HG03025 (cell line): Measurements from ENCODE around the gene CREG2.
"Not testable (repeated sequence)": the region's sequence is repeated elsewhere in the genome, so short reads cannot be mapped to it uniquely, and the experiment has no call there.

Source experiments
- ATAC-seq: cut with Tn5 transposase; IDR thresholded peaks from one replicate; pipeline ENCODE4 v1.9.1; 2021; ENCODE audit warnings: mild to moderate bottlenecking, moderate library complexity; ENCODE audit not compliant: unreplicated experiment, low FRiP score

CREG2 gene

DNA sequence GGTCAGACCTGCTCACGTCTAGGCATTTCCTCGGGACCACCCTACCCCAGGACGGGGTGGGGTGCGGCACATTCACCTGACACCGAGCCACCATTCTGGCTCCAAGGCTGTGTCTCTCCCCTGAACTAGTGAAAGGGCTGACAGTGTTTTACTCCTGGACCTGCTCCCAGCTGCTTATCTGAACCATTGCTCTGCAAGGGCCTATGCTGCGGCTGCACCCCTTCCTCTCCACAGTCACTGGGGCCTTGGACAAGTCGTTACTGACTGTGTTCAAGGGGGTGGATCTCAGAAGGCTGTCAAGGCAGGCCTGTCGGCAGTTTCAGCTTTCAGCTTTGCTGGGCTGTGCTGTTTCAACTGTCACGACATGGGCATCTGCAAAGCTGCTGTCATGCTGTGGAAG is 11.7 kb downstream of the CREG2 start:
- ATAC-seq, result no peak

DNA sequence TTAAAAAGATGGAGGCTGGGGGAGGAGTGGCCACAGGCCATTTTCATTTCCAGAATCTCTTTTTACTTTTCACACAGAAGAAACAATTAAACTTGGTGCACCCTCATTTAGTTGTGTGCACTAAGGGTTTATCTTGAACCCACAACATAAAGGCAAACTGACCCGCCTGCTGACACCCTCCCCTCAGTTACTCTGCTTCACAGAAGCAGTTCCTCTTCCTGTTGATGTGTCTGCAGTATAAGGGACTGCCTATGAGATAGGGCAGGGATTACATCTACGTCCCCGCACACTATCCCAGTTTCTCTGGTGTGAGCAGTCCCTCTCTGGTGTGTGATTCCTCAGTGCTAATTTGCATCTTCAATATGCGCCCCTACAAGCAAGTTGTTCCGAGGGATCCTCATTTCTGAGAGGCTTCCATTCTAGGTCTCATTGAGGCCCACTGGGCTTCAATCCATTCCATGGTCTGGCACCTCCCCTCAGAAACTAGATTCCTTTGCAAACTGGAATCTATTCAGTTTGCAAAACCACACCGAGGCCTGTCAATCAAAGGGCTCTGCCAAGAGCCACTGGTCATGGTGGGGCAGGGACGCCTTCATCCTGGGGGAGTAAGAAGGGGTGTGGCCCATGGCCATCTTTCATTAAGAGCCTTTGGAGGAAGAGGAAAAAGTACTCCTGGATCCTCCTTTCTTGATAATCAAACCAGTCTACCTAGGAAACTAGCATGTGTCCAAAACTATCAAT is 12.3 kb downstream of the CREG2 start:
- no peak for ATAC-seq

DNA sequence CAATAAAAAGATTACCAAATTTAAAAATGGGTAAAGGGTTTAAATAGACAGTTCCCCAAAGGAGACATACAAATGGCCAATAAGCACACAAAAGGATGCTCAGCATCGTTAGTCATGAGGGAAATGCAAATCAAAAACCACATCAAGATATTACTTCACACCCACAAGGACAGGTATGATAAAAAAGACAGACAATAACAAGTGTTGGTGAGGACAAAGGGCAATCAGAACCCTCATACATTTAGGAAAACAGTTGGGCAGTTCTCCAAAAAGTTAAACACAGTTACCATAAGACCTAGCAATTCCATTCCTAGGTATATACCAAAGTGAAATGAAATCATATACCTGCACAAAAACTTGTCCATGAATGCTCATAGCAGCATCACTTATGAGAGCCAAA is 14.5 kb downstream of the CREG2 start:
- no peak for ATAC-seq

DNA sequence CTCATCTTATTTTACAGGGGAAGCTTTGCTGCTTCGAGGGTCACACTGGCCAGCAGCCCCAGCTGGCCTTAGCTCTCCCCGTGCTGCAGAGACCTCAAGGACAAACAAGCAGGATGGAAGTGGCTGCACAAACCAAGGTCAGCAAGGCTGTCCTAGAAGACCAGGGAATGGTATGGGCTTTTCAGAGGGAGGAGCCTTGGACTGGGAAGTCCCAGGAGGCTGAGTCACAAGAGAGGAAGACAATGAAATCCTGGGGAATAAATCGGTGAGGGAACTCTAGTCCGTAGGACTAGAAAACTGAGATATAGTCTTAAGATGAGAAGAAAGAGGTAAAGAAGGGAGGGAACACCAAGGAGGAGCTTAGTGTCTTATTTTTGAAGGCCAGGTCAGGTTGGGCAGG is 15.7 kb downstream of the CREG2 start:
- no peak for ATAC-seq

DNA sequence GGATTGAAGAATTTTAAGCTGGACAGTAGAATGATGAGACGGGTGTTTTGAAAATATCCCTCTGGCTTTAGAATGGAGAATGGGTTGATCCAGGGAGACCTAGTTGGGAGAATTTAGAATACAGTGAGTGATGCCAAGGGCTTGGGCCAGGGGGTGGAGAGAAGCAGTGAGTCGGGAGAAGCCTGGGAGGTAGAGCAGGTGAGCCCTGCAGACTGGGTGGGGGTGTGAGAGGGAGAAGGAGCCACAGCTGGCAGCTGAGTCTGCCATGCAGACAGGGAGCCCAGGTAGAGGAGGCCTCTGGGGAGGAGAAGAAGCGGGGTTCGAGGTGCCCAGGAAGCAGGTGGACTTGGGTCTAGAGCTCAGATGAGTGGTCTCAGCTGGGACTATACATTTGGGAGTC is 18.2 kb downstream of the CREG2 start:
- ATAC-seq, result no peak

DNA sequence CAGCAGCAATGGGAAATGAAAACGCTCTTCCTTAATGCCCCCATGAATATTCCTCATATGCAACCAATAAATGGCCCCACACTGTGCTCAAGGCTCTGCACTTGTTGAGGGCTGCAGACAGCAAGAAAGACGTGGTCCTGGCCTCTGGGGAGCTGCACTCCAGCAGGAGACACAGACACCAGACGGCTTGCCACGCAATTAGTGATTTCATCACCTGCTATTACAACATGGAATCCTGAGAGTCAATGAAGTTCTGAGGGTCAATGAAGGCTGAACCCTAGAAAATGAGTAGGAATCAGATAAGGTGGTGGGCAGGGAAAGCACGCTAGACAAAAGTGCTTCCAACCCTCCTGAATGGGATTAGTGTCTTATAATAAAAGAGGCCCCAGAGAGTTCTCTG is 18.9 kb downstream of the CREG2 start:
- no peak for ATAC-seq

DNA sequence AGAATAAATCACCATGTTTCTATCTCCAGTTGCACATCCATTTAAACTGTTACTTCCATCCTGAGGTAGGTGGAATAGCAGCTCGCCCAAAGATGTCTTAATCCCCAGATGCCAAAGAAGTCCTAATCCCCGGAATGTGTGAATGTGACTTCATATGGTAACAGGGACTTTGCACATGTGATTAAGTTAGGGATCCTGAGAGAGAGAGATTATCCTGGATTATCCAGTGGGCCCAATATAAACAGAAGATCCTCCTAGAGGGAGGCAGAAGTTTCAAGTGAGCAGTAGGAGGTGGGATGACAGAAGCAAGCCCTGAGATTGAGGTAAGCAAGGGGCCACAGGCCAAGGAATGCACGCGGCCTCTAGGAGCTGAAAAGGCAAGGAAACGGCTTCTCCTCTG is 19.8 kb downstream of the CREG2 start:
- no peak for ATAC-seq

DNA sequence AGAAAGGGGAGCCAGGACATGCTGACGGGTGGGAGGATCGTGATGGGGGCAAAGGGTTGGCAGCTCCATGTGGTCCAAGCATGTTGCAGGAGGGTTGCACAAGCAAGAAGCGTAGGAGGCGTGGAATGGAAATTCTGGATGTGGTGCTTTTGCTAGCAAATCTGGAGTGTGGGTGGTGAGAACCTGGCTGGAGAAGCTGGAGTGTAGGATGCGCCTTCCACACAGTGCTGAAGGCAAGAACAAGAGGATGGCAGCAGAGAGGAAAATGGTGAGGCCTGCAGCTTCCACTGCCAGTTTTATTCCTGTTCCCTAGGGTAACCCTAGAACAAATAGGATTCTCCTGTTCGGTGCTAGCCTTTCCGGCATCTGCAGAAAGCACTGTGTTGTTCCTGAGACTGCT is 22.4 kb downstream of the CREG2 start:
- ATAC-seq, result no peak

DNA sequence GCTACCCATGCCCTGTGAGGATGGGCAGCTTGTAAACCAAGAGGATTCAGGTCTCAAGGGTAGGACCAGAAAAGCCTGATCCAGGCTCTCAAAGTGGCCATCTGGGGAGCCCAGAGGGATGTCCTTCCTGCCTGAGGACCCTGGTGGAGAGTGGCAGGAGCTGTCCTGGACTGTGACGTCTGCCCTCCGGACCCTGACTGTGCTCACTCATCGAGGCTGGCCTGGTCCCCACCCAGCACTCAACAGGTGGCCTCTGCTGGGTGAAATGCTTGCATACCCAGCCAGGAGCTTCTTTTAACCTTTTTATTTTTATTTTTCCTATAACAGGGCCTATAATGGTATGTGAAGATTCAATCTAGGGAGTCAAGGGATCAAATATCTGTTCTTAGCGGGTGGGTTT is 24.5 kb downstream of the CREG2 start:
- ATAC-seq, result no peak

DNA sequence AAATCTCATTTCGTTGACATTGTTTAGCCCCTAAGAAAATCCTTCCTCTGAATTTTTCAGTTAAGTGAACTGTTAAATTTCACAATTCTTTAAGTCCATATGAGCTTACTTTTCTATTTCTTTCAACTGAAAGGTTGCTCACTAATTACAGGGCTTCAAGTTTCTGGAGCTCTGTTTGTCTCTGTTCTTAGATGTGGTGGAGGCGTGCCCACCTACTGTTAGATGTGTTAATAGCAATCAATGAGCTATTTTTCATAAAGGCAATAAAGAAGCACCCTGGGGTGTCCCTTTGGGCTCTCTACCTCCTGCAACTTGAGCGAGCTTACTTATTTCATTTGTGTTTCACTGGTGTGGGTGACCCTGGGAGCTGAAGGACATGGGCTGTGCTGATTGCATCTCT is 25.0 kb downstream of the CREG2 start:
- ATAC-seq, result no peak

DNA sequence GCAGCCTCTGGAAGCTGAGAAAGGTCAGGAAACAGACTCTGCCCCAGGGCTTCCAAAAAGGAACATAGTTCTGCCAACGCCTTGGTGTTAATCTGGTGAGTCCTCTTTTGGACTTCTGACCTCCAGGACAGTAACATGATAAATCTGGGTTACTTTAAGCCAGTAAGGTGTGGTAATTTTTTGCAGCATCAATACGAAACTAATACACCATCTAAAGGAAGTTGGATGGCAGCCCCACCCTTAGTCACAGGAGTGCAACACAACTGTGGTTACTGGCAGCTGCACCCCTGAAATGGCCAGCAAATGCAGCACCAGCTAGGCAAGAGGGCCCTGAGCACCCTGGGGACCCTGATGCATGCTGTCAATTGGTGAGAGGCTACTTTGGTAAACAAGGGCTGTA is 25.8 kb downstream of the CREG2 start:
- ATAC-seq, result peak; percentile 71

DNA sequence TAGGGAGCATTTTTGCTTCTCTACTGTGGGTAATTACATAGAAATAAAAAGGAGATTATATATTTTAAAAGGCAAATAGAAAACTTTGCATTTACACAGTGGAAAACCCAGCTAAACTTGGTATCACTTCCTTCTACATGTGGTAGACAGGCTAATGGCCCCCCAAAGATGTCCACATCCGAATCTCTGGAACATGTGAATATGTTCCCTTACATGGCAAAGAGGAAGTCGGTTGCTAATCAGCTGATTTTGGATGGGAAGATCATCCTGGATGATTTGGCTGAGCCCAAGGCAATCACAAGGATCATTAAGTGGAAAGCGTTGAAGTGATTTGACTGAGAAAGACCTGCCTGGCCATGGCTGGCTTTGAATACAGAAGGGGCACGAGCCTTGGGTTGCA is 26.2 kb downstream of the CREG2 start:
- no peak for ATAC-seq

DNA sequence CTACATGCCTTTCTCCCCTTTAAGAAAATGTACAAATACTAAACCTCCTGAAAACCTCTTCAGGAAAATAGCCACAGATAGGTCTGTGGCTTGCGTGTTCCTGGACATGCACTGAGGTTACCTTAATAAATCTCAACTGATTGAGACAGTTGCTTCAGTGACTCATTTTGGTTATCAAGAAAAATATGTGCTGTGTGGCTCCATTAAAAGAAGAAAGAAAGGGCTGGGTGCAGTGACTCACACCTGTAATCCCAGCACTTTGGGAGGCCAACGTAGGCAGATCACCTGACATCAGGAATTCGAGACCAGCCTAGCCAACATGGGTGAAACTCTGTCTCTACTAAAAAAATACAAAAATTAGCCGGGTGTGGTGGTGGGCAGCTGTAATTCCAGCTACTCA is 27.1 kb downstream of the CREG2 start:
- ATAC-seq, result no peak

DNA sequence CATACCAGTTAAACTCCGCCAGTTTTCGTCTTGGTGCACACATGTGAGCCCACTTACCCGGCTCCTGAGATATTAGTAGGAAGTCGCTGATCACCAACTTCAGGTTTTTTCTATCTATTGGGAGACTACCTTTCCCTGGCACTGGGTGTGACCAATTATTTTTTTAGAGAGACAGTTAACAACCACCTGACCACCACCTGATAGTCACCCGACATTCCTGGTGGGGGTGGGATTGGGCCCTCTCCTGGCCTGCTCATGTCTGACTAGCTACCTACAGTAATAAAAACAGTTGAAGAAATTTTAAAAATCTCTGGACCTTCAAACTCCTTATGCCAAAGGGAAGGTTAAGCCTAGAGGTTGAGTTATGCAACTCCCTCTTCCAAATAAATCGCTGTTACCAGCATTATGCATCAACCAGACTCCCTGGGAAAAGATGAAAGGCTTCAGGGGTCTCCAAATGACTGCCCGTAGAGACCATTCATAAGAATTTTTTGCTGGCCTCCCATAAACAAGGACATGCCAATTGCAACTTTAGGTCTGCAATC is 27.8 kb downstream of the CREG2 start:
- ATAC-seq, result no peak

DNA sequence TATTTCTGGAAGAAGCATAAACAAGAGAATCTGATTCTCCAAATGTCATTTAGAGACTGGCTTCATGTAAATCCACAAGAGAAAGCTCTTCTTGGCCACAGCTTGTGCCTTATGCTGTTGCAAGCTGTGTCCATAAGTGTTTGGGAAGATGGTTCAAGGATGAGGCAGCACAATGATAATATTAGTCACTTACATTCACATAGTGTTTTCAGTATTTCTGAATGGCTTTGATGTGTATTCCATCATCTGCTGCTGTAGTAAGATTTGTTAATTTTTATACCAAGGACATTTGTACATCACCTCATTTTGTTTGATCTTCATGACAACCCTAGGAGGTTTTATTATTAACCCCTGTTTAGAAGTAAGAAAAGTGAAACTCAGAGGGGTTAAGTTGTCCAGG is 29.9 kb downstream of the CREG2 start:
- no peak for ATAC-seq

DNA sequence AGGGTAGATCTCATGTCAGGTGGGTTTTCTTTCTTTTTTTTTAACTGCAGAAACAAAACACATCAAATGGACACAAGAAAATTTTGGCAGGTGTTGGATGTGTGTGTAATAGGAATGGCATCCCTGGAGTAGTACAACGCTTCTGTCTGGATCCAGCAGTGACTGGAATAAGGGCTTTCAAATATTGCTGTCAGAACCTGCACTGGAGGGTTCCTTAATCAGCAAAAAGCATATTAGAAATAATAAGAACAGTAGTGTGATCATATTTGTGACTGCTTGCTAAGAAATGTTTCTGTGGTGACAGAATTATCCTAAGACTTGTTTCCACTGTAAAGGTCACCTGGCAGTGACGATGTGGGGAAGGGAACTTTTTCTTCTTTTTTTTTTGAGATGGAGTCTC is 30.8 kb downstream of the CREG2 start:
- ATAC-seq, result no peak

DNA sequence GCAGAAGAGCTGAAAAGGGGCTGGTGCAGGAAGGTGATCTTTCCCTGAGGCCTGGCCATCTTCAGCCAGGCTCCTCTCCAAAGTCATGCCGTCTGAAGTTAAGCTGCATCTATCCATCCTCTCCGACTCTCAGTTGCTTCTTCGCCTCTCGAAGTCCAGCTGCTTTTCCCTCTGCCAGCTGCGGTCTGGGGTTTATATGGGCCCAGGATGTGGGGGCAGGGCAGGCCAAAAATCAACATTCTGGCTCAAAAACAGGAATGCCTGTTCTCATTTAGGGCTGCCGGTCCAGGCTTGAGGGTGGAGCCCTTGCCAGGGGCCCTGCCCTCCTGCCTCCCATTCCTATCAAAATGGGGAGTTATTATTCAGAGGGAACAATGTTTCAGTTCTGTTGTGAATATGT is 31.2 kb downstream of the CREG2 start:
- no peak for ATAC-seq

DNA sequence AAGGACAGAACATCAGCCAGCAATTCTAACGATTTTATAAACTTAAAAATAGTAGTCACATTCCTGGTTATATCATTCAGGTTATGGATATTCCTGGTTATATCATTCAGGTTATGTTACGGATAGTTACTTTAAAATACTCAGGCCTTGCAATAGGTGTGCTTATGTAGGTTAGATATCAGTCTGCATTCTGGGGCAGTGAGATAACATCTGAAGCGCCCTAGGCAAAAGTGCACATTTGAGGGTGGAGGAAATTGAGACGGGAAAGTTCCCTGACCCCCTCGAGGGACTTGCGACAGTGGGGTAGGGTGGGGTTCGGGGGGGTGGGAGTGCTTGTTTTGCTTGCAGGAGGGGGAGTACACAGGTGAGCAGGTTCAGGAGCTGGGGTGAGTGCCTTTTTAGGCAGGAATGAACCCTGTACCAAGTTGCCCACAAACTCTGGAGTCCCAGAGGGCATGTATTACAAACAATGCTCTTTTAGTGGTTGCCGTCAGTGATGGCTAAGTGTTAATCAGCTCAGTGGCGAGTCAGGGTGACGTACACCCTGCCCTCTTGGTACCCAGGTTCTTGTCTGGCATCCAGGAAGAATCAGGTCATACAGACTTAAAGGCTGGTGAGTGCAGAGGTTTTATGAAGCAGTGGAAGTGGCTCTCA is 31.8 kb downstream of the CREG2 start:
- ATAC-seq, result no peak

DNA sequence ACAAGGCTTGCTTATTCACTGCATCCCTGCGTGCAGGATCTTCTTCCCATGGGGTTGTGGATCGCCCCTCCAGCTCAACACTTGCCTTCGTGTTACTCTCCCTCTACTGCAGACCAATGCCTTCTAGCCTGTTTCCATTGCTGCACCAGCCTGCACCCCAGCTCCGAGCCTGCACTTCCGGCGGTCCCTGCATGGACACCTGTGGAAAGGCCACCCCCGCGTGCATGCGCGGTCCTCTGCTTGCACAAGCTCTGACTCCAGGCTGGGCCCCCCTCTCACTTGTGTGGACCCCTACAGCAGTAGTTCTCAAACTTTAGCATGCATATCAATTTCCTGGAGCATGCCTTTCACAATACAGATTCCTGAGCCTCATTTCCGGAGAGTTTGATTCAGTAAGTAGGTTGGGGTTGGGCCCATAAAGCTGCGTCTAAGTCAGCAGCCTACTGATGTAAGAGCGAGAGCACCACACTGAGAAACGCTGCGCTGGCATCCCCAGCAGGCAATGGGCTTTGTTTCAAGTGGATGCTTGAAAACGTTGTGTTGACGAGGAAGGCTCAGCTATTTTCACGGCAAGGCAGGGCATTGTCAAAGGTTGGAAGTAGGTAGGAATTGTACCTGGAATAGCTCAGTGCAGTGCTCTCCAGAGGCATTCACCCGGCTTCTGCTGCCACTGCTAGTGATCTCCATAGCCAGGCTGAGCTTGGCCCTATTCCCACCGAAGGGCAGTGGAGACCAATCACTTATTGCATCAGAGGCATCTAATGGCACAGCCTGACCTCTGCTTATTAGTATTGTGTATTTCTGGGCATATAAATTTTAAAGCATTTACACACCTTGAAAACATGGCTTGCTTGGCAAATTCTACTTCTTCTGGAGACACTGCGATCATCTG is 32.6 kb downstream of the CREG2 start:
- ATAC-seq, result no peak

DNA sequence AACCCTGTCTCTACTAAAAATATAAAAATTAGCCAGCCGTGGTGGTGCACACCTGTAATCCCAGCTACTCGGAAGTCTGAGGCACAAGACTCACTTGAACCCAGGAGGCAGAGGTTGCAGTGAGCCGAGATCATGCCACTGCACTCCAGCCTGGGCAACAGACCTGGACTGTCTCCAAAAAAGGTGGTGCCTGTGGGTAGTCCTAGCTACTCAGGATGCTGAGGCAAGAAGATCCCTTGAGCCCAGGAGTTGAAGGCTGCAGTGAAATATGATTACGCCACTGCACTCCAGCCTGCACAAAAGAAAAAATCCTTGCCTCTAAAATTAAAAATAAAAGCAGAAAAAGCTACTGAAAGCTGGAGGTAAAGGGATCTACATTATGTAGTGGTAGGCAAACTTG is 34.7 kb downstream of the CREG2 start:
- not testable (repeated sequence) for ATAC-seq

DNA sequence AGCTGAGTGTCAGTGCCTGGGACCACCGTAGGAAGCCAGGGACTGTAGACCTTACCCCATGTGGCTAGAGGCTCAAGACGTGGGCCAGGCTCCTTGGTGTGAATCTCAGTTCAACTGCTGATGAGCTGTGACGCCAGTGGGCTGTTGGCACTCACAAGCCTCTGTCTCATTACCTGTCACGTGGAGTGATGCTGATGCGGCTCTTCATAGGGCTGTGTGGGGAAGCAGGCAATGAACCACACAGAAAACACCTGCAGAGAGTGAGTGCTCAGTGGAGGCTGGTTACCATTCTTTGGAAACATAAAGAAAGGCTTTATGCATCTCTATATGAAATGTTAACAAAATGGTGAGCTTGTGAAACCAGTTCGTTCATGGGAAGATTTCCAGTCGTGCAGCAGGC is 36.1 kb downstream of the CREG2 start:
- ATAC-seq, result no peak
